ENCODE data around the gene TMA7B. TPM values are rescaled to one million over a fixed set of nuclear protein-coding genes. Genes with fewer than 3 reads are reported as not detected.
A peak's percentile ranks its signal among the peaks of the same experiment; 100 is the strongest.

Gene TMA7B
- total RNA-seq, 2 experiments from 2014 or later: 5.7 to 6.5 TPM

GRCh38 chr22:39924286-39924685 lies 35.9 kb upstream of the TMA7B start:
- ATAC-seq (ENCODE audit: poor library complexity): no peak
- peak overlapping the region in 1 of 2 donors; percentile 58 for H3K27ac ChIP-seq (ENCODE audit: low read depth in 1 of 2, low read length in 2 of 2)
- H3K4me3 Mint-ChIP-seq: no peak overlapping the region
- no peak overlapping the region for H3K4me3 ChIP-seq (ENCODE audit: low read length)
- H3K36me3 Mint-ChIP-seq (ENCODE audit: low read depth): peaks cover 63% of the 10 kb centered on the region
- H3K9me3 Mint-ChIP-seq: no peaks in the 10 kb centered on the region
- intact Hi-C loops (cut with DNase I, micrococcal nuclease): no loop called here
- POLR2A ChIA-PET: interaction anchor here (0.6 to 16.2 kb wide), 8 partner anchors 10 to 183 kb away, joined by 3 to 393 read pairs (median 4); no protein-coding TSS in a partner anchor
- H3K27me3 Mint-ChIP-seq: no peaks in the 10 kb centered on the region
- H3K27ac Mint-ChIP-seq: no peak overlapping the region
- no peaks in the 10 kb centered on the region for H3K9me3 ChIP-seq (ENCODE audit: control insufficient read depth in 1 of 2, insufficient read depth in 1 of 2, low read length in 2 of 2)
- TF ChIP-seq CTCF (IDR thresholded peaks at IDR 0.05): no peak
- no peaks in the 10 kb centered on the region for H3K27me3 ChIP-seq (ENCODE audit: control insufficient read depth in 1 of 2, insufficient read depth in 2 of 2, low read length in 2 of 2)
- DNase-seq: no peak
- H3K4me1 ChIP-seq (ENCODE audit: insufficient read depth, low read length): peaks cover 89% of the 10 kb centered on the region
- peaks cover 72% of the 10 kb centered on the region for H3K4me1 Mint-ChIP-seq (ENCODE audit: low read depth)
- CTCF ChIA-PET: interaction anchor here (1.4 kb wide), 1 partner anchor 11 kb away, joined by 4 read pairs; no protein-coding TSS in a partner anchor
- H3K36me3 ChIP-seq (ENCODE audit: insufficient read depth, low read length): peaks cover 30% of the 10 kb centered on the region

- no peak for DNase-seq
- Mint-ChIP-seq H3K27me3 (no peaks in the 10 kb centered on the region), H3K9me3 (no peaks in the 10 kb centered on the region), H3K4me1 (ENCODE audit: low read depth) (peaks cover 62% of the 10 kb centered on the region), H3K27ac (no peak overlapping the region), H3K4me3 (no peak overlapping the region), H3K36me3 (ENCODE audit: low read depth) (peaks cover 53% of the 10 kb centered on the region)
- no peak for TF ChIP-seq CTCF (IDR thresholded peaks at IDR 0.05)
- ChIA-PET CTCF (interaction anchor here (1.2 to 2.3 kb wide), 3 partner anchors 9 to 17 kb away, joined by 4 to 10 read pairs (median 4); no protein-coding TSS in a partner anchor), POLR2A (interaction anchor here (1.1 to 16.2 kb wide), 8 partner anchors 9 to 312 kb away, joined by 3 to 393 read pairs (median 8); partner anchors contain the start of gene TMA7B)
- ATAC-seq (ENCODE audit: poor library complexity): no peak
- intact Hi-C loops (cut with DNase I, micrococcal nuclease): no loop called here
- Histone ChIP-seq H3K9me3 (ENCODE audit: control insufficient read depth in 1 of 2, insufficient read depth in 1 of 2, low read length in 2 of 2) (no peaks in the 10 kb centered on the region), H3K4me3 (ENCODE audit: low read length) (no peak overlapping the region), H3K36me3 (ENCODE audit: insufficient read depth, low read length) (peaks cover 24% of the 10 kb centered on the region), H3K27ac (ENCODE audit: low read depth in 1 of 2, low read length in 2 of 2) (peak overlapping the region in 1 of 2 donors; percentile 58), H3K4me1 (ENCODE audit: insufficient read depth, low read length) (peaks cover 89% of the 10 kb centered on the region), H3K27me3 (ENCODE audit: control insufficient read depth in 1 of 2, insufficient read depth in 2 of 2, low read length in 2 of 2) (no peaks in the 10 kb centered on the region)
Observed at GRCh38 chr22:39925273-39925672, 34.9 kb upstream of the TMA7B start.

GRCh38 chr22:39925909-39926679 lies 34.1 kb upstream of the TMA7B start:
- TF ChIP-seq CTCF (IDR thresholded peaks at IDR 0.05): no peak

More at GRCh38 chr22:39925909-39926679, 34.1 kb upstream of the TMA7B start:
- Histone ChIP-seq H3K27me3 (ENCODE audit: control insufficient read depth in 1 of 2, insufficient read depth in 2 of 2, low read length in 2 of 2) (no peaks in the 10 kb centered on the region), H3K4me1 (ENCODE audit: insufficient read depth, low read length) (peaks cover 89% of the 10 kb centered on the region), H3K9me3 (ENCODE audit: control insufficient read depth in 1 of 2, insufficient read depth in 1 of 2, low read length in 2 of 2) (no peaks in the 10 kb centered on the region), H3K36me3 (ENCODE audit: insufficient read depth, low read length) (peaks cover 21% of the 10 kb centered on the region), H3K27ac (ENCODE audit: low read depth in 1 of 2, low read length in 2 of 2) (peak overlapping the region in 1 of 2 donors; percentile 58), H3K4me3 (ENCODE audit: low read length) (peak overlapping the region; percentile 51)
- DNase-seq: peak in 3 of 14 experiments; percentile 65 to 71 (median 68)
- intact Hi-C loops (cut with DNase I, micrococcal nuclease): loop anchor here (1.0 to 2.0 kb wide), 4 partner anchors 9 to 25 kb away; partner anchors contain the start of gene GRAP2 (in 1 of the 2)
- Mint-ChIP-seq H3K9me3 (no peaks in the 10 kb centered on the region), H3K27me3 (no peaks in the 10 kb centered on the region), H3K4me3 (no peak overlapping the region), H3K4me1 (ENCODE audit: low read depth) (peaks cover 54% of the 10 kb centered on the region), H3K27ac (no peak overlapping the region), H3K36me3 (ENCODE audit: low read depth) (peaks cover 45% of the 10 kb centered on the region)
- ATAC-seq (ENCODE audit: poor library complexity): peak; percentile 69
- ChIA-PET POLR2A (interaction anchor here (0.7 to 16.2 kb wide), 15 partner anchors 8 to 313 kb away, joined by 3 to 393 read pairs (median 4); partner anchors contain the start of gene TMA7B), CTCF (interaction anchor here (0.8 to 2.3 kb wide), 4 partner anchors 9 to 17 kb away, joined by 3 to 10 read pairs (median 4); no protein-coding TSS in a partner anchor)

All from CD4-positive, alpha-beta T cell (primary cell).